SU-DHL-6 (cell line): ENCODE data around the gene SGK1.

Experiments used
- EZH2phosphoT487 ChIP-seq: fragments of 200-600 bp; sonication (generic), shearing (Covaris generic); conservative IDR thresholded peaks from 2 replicates; pipeline ENCODE4 v1.6.1; 2018; ENCODE audit warnings: mild to moderate bottlenecking, antibody characterized with exemption, low read length, moderate library complexity, mixed read lengths
- TF ChIP-seq, protein P1 (sequence below): fragments of 200-600 bp; sonication (generic); IDR thresholded peaks from one replicate; pipeline ENCODE4 v1.5.1; 2017; ENCODE audit warnings: antibody characterized with exemption, mild to moderate bottlenecking, low read length, moderate library complexity; ENCODE audit not compliant: insufficient read depth, poor library complexity, severe bottlenecking

DNA sequence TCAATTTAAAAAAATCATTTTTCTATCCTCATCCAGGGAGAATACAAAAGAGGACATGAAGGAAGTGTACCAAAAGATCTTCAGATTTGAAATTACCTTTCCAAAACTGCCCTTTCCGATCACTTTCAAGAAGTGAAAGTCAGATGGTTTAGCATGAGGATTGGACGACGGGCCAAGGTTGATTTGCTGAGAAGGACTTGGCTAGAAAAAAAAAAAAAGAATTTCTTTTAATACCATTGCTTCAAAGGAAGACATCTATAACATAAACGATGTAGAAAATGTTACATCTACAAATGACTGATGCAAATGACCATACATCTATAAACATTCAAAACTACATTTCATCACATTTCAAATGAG is 144.6 kb downstream of the SGK1 start:
- TF ChIP-seq EZH2phosphoT487, result no peak
- TF ChIP-seq, protein P1, sequence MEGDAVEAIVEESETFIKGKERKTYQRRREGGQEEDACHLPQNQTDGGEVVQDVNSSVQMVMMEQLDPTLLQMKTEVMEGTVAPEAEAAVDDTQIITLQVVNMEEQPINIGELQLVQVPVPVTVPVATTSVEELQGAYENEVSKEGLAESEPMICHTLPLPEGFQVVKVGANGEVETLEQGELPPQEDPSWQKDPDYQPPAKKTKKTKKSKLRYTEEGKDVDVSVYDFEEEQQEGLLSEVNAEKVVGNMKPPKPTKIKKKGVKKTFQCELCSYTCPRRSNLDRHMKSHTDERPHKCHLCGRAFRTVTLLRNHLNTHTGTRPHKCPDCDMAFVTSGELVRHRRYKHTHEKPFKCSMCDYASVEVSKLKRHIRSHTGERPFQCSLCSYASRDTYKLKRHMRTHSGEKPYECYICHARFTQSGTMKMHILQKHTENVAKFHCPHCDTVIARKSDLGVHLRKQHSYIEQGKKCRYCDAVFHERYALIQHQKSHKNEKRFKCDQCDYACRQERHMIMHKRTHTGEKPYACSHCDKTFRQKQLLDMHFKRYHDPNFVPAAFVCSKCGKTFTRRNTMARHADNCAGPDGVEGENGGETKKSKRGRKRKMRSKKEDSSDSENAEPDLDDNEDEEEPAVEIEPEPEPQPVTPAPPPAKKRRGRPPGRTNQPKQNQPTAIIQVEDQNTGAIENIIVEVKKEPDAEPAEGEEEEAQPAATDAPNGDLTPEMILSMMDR, result no peak
